IMR-90 (cell line): Measurements from ENCODE around the gene ANO2. TPM values are rescaled to one million over a fixed set of nuclear protein-coding genes. Genes with fewer than 3 reads are reported as not detected.

Experiments used
- ATAC-seq: fragments of 200-7000 bp; cut with Tn5 transposase; 2 replicates; pipeline ENCODE4 v1.9.1; 2020; ENCODE audit warnings: low read depth, mild to moderate bottlenecking, moderate library complexity
- BruUV-seq: library from RNA; stranded (reverse); fragments of 400-500 nt; replicated peaks from 2 replicates; lab custom pipeline; 2021; lab: Mats Ljungman, UMichigan
- CTCF ChIA-PET: fragments of 300-600 bp; formaldehyde crosslinking; extraction: SDS; loops from one replicate; lab custom pipeline; 2021; ENCODE audit warnings: antibody characterized with exemption; lab: Yijun Ruan, JAX
- POLR2A ChIA-PET: fragments of 300-600 bp; sonication (Branson Sonifier 250); formaldehyde crosslinking; loops from one replicate; lab custom pipeline; 2022; ENCODE audit warnings: antibody characterized with exemption; ENCODE audit not compliant: unreplicated experiment; lab: Charles Lee
- DNase-seq: peaks from one replicate; pipeline ENCODE4 v3.0.0; 2013
- H2AFZ ChIP-seq: replicated peaks from 2 replicates; pipeline ENCODE3; 2013; ENCODE audit warnings: low read length, mild to moderate bottlenecking; ENCODE audit not compliant: poor library complexity
- H2AK5ac ChIP-seq: 2 replicates; pipeline ENCODE4 v1.6.1; 2013; ENCODE audit warnings: low read depth, low read length, inconsistent platforms
- H2AK9ac ChIP-seq: replicated peaks from 2 replicates; pipeline ENCODE3; 2013; ENCODE audit warnings: mild to moderate bottlenecking, low read depth, low read length, moderate library complexity; ENCODE audit not compliant: poor library complexity
- H2BK120ac ChIP-seq: 2 replicates; pipeline ENCODE4 v1.6.1; 2013; ENCODE audit warnings: low read depth, low read length, inconsistent platforms
- H2BK15ac ChIP-seq: 3 replicates; pipeline ENCODE4 v1.6.1; 2013; ENCODE audit warnings: low read depth, low read length, inconsistent platforms
- H2BK20ac ChIP-seq: 2 replicates; pipeline ENCODE4 v1.6.1; 2013; ENCODE audit warnings: low read depth, mild to moderate bottlenecking, inconsistent platforms, low read length, moderate library complexity
- H2BK5ac ChIP-seq: 2 replicates; pipeline ENCODE4 v1.6.1; 2013; ENCODE audit warnings: mild to moderate bottlenecking, low read depth, low read length, inconsistent platforms; ENCODE audit not compliant: poor library complexity, severe bottlenecking
- H3K14ac ChIP-seq: replicated peaks from 2 replicates; pipeline ENCODE4 v1.6.1; 2013; ENCODE audit warnings: low read depth, low read length, inconsistent platforms
- H3K18ac ChIP-seq: 2 replicates; pipeline ENCODE4 v1.6.1; 2013; ENCODE audit warnings: low read depth, low read length, control low read depth
- H3K23ac ChIP-seq: 2 replicates; pipeline ENCODE4 v1.6.1; 2013; ENCODE audit warnings: low read depth, low read length, inconsistent platforms
- H3K27ac ChIP-seq: 2 replicates; pipeline ENCODE4 v1.5.1; 2013; ENCODE audit warnings: mild to moderate bottlenecking, control low read depth, low read length; ENCODE audit not compliant: insufficient read depth
- H3K27me3 ChIP-seq: 2 replicates; pipeline ENCODE4 v1.6.1; 2013; ENCODE audit warnings: low read length; ENCODE audit not compliant: control insufficient read depth, insufficient read depth
- H3K36me3 ChIP-seq: 2 replicates; pipeline ENCODE4 v1.6.1; 2013; ENCODE audit warnings: low read length, mixed read lengths; ENCODE audit not compliant: control insufficient read depth, insufficient read depth
- H3K4ac ChIP-seq: 2 replicates; pipeline ENCODE4 v1.6.1; 2013; ENCODE audit warnings: low read depth, low read length, inconsistent platforms
- H3K4me1 ChIP-seq: 2 replicates; pipeline ENCODE4 v1.6.1; 2013; ENCODE audit warnings: low read length, mixed read lengths; ENCODE audit not compliant: control insufficient read depth, insufficient read depth
- H3K4me2 ChIP-seq: 2 replicates; pipeline ENCODE4 v1.6.1; 2013; ENCODE audit warnings: low read depth, mild to moderate bottlenecking, control low read depth, low read length, moderate library complexity
- H3K4me3 ChIP-seq: 2 replicates; pipeline ENCODE4 v1.5.1; 2013; ENCODE audit warnings: low read depth, mild to moderate bottlenecking, control low read depth, low read length, moderate library complexity; ENCODE audit not compliant: insufficient read depth
- H3K56ac ChIP-seq: 2 replicates; pipeline ENCODE4 v1.6.1; 2013; ENCODE audit warnings: low read length, inconsistent platforms; ENCODE audit not compliant: insufficient read depth; ENCODE audit errors: extremely low read depth
- H3K79me1 ChIP-seq, 2 experiments: 2 replicates each; pipeline ENCODE4 v1.6.1; 2013; ENCODE audit warnings: low read length in 2 of 2, inconsistent platforms in 1 of 2, low read depth in 1 of 2
- H3K9ac ChIP-seq: 2 replicates; pipeline ENCODE4 v1.6.1; 2013; ENCODE audit warnings: low read depth, low read length, control low read depth
- H3K9me1 ChIP-seq: 2 replicates; pipeline ENCODE4 v1.6.1; 2013; ENCODE audit warnings: low read length, inconsistent platforms; ENCODE audit not compliant: insufficient read depth
- H3K9me3 ChIP-seq: 2 replicates; pipeline ENCODE4 v1.6.1; 2013; ENCODE audit warnings: low read length; ENCODE audit not compliant: control insufficient read depth, insufficient read depth
- H4K20me1 ChIP-seq: 2 replicates; pipeline ENCODE4 v1.6.1; 2013; ENCODE audit warnings: low read length, inconsistent platforms; ENCODE audit not compliant: insufficient read depth
- H4K5ac ChIP-seq: 2 replicates; pipeline ENCODE4 v1.6.1; 2013; ENCODE audit warnings: mild to moderate bottlenecking, low read depth, low read length, control low read depth
- H4K8ac ChIP-seq, 2 experiments: 2 replicates each; pipeline ENCODE4 v1.6.1; 2013; ENCODE audit warnings: low read depth in 2 of 2, low read length in 2 of 2, control low read depth in 1 of 2, inconsistent platforms in 1 of 2
- H4K91ac ChIP-seq: 2 replicates; pipeline ENCODE4 v1.6.1; 2013; ENCODE audit warnings: low read depth, low read length, inconsistent platforms; ENCODE audit not compliant: insufficient read depth
- BHLHE40 ChIP-seq: fragments of 150-350 bp; IDR thresholded peaks from 2 replicates; pipeline ENCODE4 v1.6.1; 2016; ENCODE audit warnings: mild to moderate bottlenecking, low read depth, low read length
- CEBPB ChIP-seq: IDR thresholded peaks from 2 replicates; pipeline ENCODE4 v1.6.1; 2012; ENCODE audit warnings: low read depth, low read length, improper control_type of control experiment
- MAFK ChIP-seq: IDR thresholded peaks from 2 replicates; pipeline ENCODE4 v1.6.1; 2012; ENCODE audit warnings: low read depth, low read length, improper control_type of control experiment
- MXI1 ChIP-seq: IDR thresholded peaks from 2 replicates; pipeline ENCODE4 v1.6.1; 2012; ENCODE audit warnings: low read depth, mild to moderate bottlenecking, low read length, moderate library complexity, borderline replicate concordance
- NFE2L2 ChIP-seq: fragments of 150-350 bp; IDR thresholded peaks from 2 replicates; pipeline ENCODE4 v1.6.1; 2016; ENCODE audit warnings: low read depth, mild to moderate bottlenecking, low read length
- RFX5 ChIP-seq: IDR thresholded peaks from 2 replicates; pipeline ENCODE4 v1.8.0; 2012; ENCODE audit warnings: low read depth, mild to moderate bottlenecking, low read length, moderate library complexity
- WGBS, 2 experiments: methylation state at CpG; one replicate each; pipeline versions ENCODE4 v1.1.5 to v1.1.7; 2013; ENCODE audit warnings: missing lambda C conversion rate in 2 of 2; ENCODE audit not compliant: insufficient read length in 1 of 2; ENCODE audit errors: extremely low coverage in 2 of 2; 5-methylcytosine and 5-hydroxymethylcytosine counted together
- dilution Hi-C: fragments of 300-500 bp; cut with HindIII; formaldehyde crosslinking; loops from one replicate; pipeline ENCODE4 v1.14.3; 2018; ENCODE audit warnings: low sequenced_read_pairs; ENCODE audit not compliant: unreplicated experiment
- in situ Hi-C: fragments of 300-500 bp; cut with MboI; formaldehyde crosslinking; loops from 3 replicates; pipeline ENCODE4 v1.14.3; 2019; ENCODE audit warnings: low sequenced_read_pairs, inconsistent platforms, mixed read lengths
- intact Hi-C: fragments of 100-400 bp; cut with micrococcal nuclease; formaldehyde crosslinking; loops from 2 replicates; pipeline ENCODE4 v1.10.0; 2022
- polyA plus RNA-seq, 3 experiments: library from polyadenylated mRNA; depleted of rRNA; stranded (reverse); fragments of >200 nt; gene quantifications; 2 replicates each; pipeline ENCODE4 v1.2.3, GENCODE V29; 2012; ENCODE audit warnings: low replicate concordance in 1 of 3
- total RNA-seq: library from RNA; depleted of rRNA; stranded (reverse); fragments of >200 nt; gene quantifications from 2 replicates; pipeline ENCODE4 v1.2.3, GENCODE V29; 2012
- TF ChIP-seq, protein P1 (sequence below): fragments of 150-350 bp; IDR thresholded peaks from 2 replicates; pipeline ENCODE4 v1.6.1; 2016; ENCODE audit warnings: low read depth, mild to moderate bottlenecking, low read length, moderate library complexity, borderline replicate concordance

The ANO2 gene
- total and polyA plus RNA-seq, 2 of the 4 experiments (the other 2 are of a cell fraction), result 0.22 TPM; not detected in 1

DNA sequence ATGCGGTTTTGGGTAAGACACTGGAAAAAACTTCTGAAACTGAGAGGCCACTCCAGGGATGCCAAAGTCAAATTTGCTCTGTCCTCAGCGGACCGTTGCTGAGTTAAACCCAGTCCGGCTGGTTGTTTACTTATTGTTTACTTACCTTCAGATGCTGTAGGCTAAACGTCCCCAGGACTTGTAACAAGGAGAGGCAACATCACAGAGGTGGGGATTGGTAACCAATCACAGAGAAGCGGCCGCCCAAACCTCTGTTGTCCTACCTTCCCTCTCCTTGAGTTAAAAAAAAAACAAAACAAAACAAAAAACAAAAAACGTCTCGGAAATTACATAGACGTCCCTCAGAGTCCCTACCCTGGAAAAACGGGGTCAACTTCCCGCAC, 380 bp downstream of the ANO2 start:
- DNase-seq (no peak), ATAC-seq (peak; percentile 13; the same call in 1 of the 2 replicates)
- no peak overlapping the region for H2AK9ac ChIP-seq
- no peak overlapping the region for H2BK5ac ChIP-seq
- H3K9me3 ChIP-seq, result no peaks in the 10 kb centered on the region; the same call in none of the 2 replicates
- TF ChIP-seq RFX5 (no peak), MXI1 (no peak), MAFK (no peak), CEBPB (no peak), NFE2L2 (no peak), BHLHE40 (no peak)
- TF ChIP-seq, protein P1, sequence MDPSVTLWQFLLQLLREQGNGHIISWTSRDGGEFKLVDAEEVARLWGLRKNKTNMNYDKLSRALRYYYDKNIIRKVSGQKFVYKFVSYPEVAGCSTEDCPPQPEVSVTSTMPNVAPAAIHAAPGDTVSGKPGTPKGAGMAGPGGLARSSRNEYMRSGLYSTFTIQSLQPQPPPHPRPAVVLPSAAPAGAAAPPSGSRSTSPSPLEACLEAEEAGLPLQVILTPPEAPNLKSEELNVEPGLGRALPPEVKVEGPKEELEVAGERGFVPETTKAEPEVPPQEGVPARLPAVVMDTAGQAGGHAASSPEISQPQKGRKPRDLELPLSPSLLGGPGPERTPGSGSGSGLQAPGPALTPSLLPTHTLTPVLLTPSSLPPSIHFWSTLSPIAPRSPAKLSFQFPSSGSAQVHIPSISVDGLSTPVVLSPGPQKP, result no peak
- ChIA-PET CTCF (no interaction called here), POLR2A (no interaction called here)
- H3K27ac ChIP-seq, result no peak overlapping the region
- WGBS, 2 experiments, result 8% methylated on average over 10 of the region's 12 CpGs; no CpG with 5 or more reads in 1 of the 2 experiments
- peak overlapping the region; percentile 74 for H2AFZ ChIP-seq
- no peak overlapping the region for H4K5ac ChIP-seq
- H3K4me2 ChIP-seq, result peak overlapping the region; percentile 79
- H3K4me1 ChIP-seq, result 0 out of 2 replicates have a peak, but pooled peaks cover 2% of the 10 kb centered on the region
- H4K20me1 ChIP-seq, result no peaks in the 10 kb centered on the region
- H3K18ac ChIP-seq, result no peak overlapping the region
- no peak overlapping the region for H4K91ac ChIP-seq
- no peaks in the 10 kb centered on the region for H3K36me3 ChIP-seq
- no peak overlapping the region for H3K23ac ChIP-seq
- no peak overlapping the region for H2BK15ac ChIP-seq
- 0 out of 2 replicates have a peak, but pooled peaks cover 2% of the 10 kb centered on the region for H3K9me1 ChIP-seq
- no TSS peak for BruUV-seq
- peaks cover 48% of the 10 kb centered on the region for H3K27me3 ChIP-seq
- dilution Hi-C loops (no loop called here), in situ Hi-C loops (no loop called here), intact Hi-C loops (no loop called here)
- no peak overlapping the region for H3K9ac ChIP-seq
- H3K4ac ChIP-seq, result no peak overlapping the region
- no peak overlapping the region for H3K56ac ChIP-seq
- H3K4me3 ChIP-seq, result peak overlapping the region; percentile 48
- no peak overlapping the region for H2BK20ac ChIP-seq
- H3K79me1 ChIP-seq, result no peaks in the 10 kb centered on the region
- no peak overlapping the region for H3K14ac ChIP-seq
- no peak overlapping the region for H4K8ac ChIP-seq
- H2BK120ac ChIP-seq, result no peak overlapping the region
- no peak overlapping the region for H2AK5ac ChIP-seq
